ENCODE measurements around the gene SDR39U1.
"Not testable (repeated sequence)": the region's sequence is repeated elsewhere in the genome, so short reads cannot be mapped to it uniquely, and the experiment has no call there.

The SDR39U1 gene

GRCh38 chr14:24442240-24443052 lies at the start of gene SDR39U1:
TSS of gene SDR39U1 (minus strand) at chr14:24442776. CDS start at chr14:24442769, 7 bp downstream.
- peak; percentile 97 for DNase-seq

- not testable (repeated sequence) for DNase-seq
These were observed 49.2 kb upstream of the SDR39U1 start for GRCh38 chr14:24491586-24492408.

- DNase-seq = peak; percentile 18
These were observed 41.2 kb upstream of the SDR39U1 start for GRCh38 chr14:24483604-24484252.

- DNase-seq = not testable (repeated sequence)
These were observed 40.2 kb upstream of the SDR39U1 start for GRCh38 chr14:24482699-24483303.

- DNase-seq = peak; percentile 57
These were observed 39.2 kb upstream of the SDR39U1 start for GRCh38 chr14:24481622-24482324.

GRCh38 chr14:24479999-24480398 lies 37.4 kb upstream of the SDR39U1 start:
- not testable (repeated sequence) for DNase-seq

GRCh38 chr14:24475261-24475660 lies 32.7 kb upstream of the SDR39U1 start:
- no peak for DNase-seq

GRCh38 chr14:24473211-24473610 lies 30.6 kb upstream of the SDR39U1 start:
- no peak for DNase-seq

GRCh38 chr14:24470450-24470849 lies 27.9 kb upstream of the SDR39U1 start:
- not testable (repeated sequence) for DNase-seq

- no peak for DNase-seq
These were observed 23.2 kb upstream of the SDR39U1 start for GRCh38 chr14:24465805-24466204.

GRCh38 chr14:24465368-24465767 lies 22.8 kb upstream of the SDR39U1 start:
- peak; percentile 44 for DNase-seq

GRCh38 chr14:24463884-24464785 lies 21.6 kb upstream of the SDR39U1 start:
- no peak for DNase-seq

GRCh38 chr14:24463017-24463883 lies 20.7 kb upstream of the SDR39U1 start:
- no peak for DNase-seq

- DNase-seq = no peak
These were observed 18.8 kb upstream of the SDR39U1 start for GRCh38 chr14:24461336-24461735.

GRCh38 chr14:24459331-24459730 lies 16.8 kb upstream of the SDR39U1 start:
- no peak for DNase-seq

GRCh38 chr14:24458736-24459135 lies 16.2 kb upstream of the SDR39U1 start:
- no peak for DNase-seq

GRCh38 chr14:24456980-24457379 lies 14.4 kb upstream of the SDR39U1 start:
- DNase-seq = no peak

- not testable (repeated sequence) for DNase-seq
These were observed 8.3 kb upstream of the SDR39U1 start for GRCh38 chr14:24450828-24451227.

GRCh38 chr14:24443053-24443665 lies 583 bp upstream of the SDR39U1 start:
- DNase-seq = no peak

- DNase-seq = no peak
These were observed 704 bp downstream of the SDR39U1 start for GRCh38 chr14:24441904-24442239.

Measured in CD4-positive, alpha-beta T cell treated with Interleukin-6 for 4 hours (primary cell).